ENCODE measurements around the gene SYTL3. TPM values are rescaled to one million over a fixed set of nuclear protein-coding genes. Genes with fewer than 3 reads are reported as not detected.

Gene SYTL3
- total and polyA plus RNA-seq, 7 donors, result 1.7 to 17.3 (median 4.1) TPM

DNA sequence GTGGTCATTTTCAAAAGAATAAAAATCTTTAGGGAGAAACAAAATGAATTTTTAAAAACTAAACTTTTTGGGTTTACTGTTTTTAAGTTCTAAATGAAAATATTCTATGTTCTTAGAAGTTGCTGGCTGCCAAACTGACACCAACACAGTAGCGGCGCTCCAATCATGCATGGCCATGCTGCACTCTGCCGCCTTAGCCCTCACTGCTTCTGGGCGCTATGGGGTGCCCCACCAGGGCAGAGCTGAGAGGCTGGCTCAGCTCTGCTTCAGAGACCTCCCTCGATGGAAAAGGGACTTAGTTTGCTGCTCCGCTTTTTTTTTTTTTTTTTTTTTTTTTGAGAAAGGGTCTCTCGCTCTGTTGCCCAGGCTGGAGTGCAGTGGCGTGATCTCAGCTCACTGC is 148.5 kb downstream of the SYTL3 start:
- Histone ChIP-seq H3K4me3 (no peak overlapping the region), H3K27ac (no peak overlapping the region), H3K9me3 (no peaks in the 10 kb centered on the region), H3K4me1 (peaks cover 16% of the 10 kb centered on the region), H3K27me3 (ENCODE audit: insufficient read depth in 3 of 3, low read length in 2 of 3) (no peaks in the 10 kb centered on the region), H3K36me3 (ENCODE audit: insufficient read depth in 1 of 2, low read depth in 1 of 2) (no peaks in the 10 kb centered on the region)
- TF ChIP-seq, protein P1, sequence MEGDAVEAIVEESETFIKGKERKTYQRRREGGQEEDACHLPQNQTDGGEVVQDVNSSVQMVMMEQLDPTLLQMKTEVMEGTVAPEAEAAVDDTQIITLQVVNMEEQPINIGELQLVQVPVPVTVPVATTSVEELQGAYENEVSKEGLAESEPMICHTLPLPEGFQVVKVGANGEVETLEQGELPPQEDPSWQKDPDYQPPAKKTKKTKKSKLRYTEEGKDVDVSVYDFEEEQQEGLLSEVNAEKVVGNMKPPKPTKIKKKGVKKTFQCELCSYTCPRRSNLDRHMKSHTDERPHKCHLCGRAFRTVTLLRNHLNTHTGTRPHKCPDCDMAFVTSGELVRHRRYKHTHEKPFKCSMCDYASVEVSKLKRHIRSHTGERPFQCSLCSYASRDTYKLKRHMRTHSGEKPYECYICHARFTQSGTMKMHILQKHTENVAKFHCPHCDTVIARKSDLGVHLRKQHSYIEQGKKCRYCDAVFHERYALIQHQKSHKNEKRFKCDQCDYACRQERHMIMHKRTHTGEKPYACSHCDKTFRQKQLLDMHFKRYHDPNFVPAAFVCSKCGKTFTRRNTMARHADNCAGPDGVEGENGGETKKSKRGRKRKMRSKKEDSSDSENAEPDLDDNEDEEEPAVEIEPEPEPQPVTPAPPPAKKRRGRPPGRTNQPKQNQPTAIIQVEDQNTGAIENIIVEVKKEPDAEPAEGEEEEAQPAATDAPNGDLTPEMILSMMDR (IDR thresholded peaks at IDR 0.05), result no peak
- no peak for ATAC-seq
- intact Hi-C loops (cut with DNase I), result no loop called here
- no peak for DNase-seq
- WGBS, 3 donors, result 91 to 93% (median 92%) methylated on average over 7 to 8 of the region's 8 CpGs

DNA sequence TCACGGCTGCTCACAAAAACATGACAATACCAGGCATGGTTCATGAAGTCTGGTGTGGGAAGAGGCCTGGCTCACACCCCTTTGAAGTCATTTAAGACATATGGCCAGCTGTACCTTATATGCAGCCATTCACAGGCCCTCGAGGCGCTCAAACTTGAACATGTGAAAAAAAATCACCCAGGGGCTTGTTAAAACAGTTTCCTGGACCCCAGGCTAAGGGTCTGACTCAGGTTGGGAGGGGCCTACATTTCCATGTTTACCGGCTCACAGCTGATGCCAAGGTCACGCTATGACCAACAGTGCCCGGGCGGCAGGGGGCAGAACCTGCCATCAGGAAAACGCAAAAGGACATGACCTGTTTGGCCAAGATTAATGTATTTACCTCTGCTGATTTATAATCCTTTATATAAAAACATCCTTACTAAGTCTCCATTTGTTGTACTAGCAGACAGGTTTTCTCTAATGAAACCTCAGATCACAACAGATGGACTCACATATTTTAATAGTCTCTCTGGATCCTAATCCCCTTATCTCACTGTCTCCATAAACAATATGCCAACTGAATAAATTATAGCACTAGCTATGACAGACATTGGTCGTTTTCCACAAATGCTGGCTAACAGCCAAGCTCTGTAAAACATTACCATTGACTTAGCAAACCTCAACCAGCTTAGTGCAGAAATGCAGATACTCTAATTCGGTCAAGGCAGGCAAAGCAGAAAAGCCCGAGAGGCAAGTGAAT is 149.4 kb downstream of the SYTL3 start:
- Histone ChIP-seq H3K27ac (no peak overlapping the region), H3K9me3 (no peaks in the 10 kb centered on the region), H3K36me3 (ENCODE audit: insufficient read depth in 1 of 2, low read depth in 1 of 2) (no peaks in the 10 kb centered on the region), H3K4me3 (no peak overlapping the region), H3K4me1 (peaks cover 16% of the 10 kb centered on the region), H3K27me3 (ENCODE audit: insufficient read depth in 3 of 3, low read length in 2 of 3) (no peaks in the 10 kb centered on the region)
- DNase-seq (no peak), ATAC-seq (peak in 1 of 4 donors; percentile 49)
- TF ChIP-seq, protein P1 (IDR thresholded peaks at IDR 0.05), result no peak
- intact Hi-C loops (cut with DNase I), result no loop called here
- 41 to 46% (median 42%) methylated on average over 11 of the region's 11 CpGs for WGBS, 3 donors

DNA sequence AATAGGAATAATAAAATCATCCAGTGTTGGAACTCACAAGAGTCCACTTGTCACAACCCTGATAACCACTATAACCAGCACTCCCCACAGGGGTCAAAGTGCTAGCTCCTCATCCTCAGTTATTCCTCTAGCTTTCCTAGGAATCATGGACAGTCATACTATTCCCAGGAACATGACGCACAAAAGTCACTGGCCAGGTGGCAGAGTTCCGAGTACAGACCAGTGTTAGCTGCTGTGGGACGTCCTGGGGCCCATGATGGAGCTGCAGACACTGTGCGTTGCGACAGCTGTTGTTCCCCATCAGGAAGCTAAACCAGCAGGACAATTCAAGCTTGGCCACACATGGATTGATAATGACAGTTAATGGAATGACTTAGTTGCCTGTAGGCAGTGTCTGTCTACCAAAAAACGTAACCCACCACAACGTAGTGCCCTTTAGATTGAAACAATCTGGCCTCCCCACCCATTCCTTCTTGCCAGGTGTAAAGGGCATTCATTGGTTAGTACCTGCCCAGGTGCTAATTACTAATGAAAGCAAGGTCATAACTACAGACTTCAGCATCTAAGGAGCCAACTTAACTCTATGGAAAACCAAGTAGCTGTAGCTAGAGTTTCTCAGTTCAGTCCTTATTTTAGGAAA is 151.9 kb downstream of the SYTL3 start:
- no peak overlapping the region for H3K4me3 ChIP-seq
- peak; percentile 67 to 69 for DNase-seq
- TF ChIP-seq, protein P1 (IDR thresholded peaks at IDR 0.05), result no peak
- intact Hi-C loops (cut with DNase I), result no loop called here
- H3K27ac ChIP-seq, result no peak overlapping the region
- WGBS, 3 donors, result 42 to 74% (median 51%) methylated on average over 7 of the region's 7 CpGs
- ATAC-seq, result peak; percentile 63 to 96 (median 92)
- H3K27me3 ChIP-seq (ENCODE audit: insufficient read depth in 3 of 3, low read length in 2 of 3), result no peaks in the 10 kb centered on the region
- H3K9me3 ChIP-seq, result no peaks in the 10 kb centered on the region
- no peaks in the 10 kb centered on the region for H3K36me3 ChIP-seq (ENCODE audit: insufficient read depth in 1 of 2, low read depth in 1 of 2)
- peaks cover 16% of the 10 kb centered on the region for H3K4me1 ChIP-seq

DNA sequence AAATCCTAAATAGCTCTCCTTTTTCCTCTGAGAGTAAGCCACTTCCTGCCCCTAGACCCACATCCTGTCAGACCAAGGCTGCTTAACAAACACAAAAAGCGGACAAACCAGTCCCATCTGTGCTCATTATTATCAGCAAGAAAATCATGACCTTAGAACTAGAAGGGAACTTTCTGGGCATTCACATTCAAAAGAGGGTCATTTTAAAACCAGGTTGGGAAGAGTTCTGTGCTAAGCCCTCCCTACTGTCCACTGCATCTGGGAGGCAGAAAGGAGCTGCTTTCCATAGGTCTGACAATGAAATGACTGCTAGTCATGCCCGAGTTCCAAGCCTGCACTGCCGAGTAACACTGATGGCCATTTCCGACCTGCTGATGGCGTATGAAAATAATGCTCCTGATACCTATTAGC is 153.9 kb downstream of the SYTL3 start:
- H3K4me3 ChIP-seq, result no peak overlapping the region
- no peaks in the 10 kb centered on the region for H3K27me3 ChIP-seq (ENCODE audit: insufficient read depth in 3 of 3, low read length in 2 of 3)
- TF ChIP-seq, protein P1 (IDR thresholded peaks at IDR 0.05), result no peak
- no peaks in the 10 kb centered on the region for H3K9me3 ChIP-seq
- peaks cover 9% of the 10 kb centered on the region for H3K4me1 ChIP-seq
- WGBS, 3 donors, result 53 to 68% (median 60%) methylated on average over 5 of the region's 5 CpGs
- no peaks in the 10 kb centered on the region for H3K36me3 ChIP-seq (ENCODE audit: insufficient read depth in 1 of 2, low read depth in 1 of 2)
- intact Hi-C loops (cut with DNase I), result no loop called here
- no peak overlapping the region for H3K27ac ChIP-seq
- ATAC-seq (no peak), DNase-seq (no peak)

All from psoas muscle (tissue), 8 donors.